HG03439 (cell line): Measurements from ENCODE around the gene ROS1.

Experiments
- ATAC-seq: cut with Tn5 transposase; IDR thresholded peaks from one replicate; pipeline ENCODE4 v1.9.1; 2021; ENCODE audit warnings: mild to moderate bottlenecking, moderate library complexity; ENCODE audit not compliant: unreplicated experiment

The ROS1 gene

DNA sequence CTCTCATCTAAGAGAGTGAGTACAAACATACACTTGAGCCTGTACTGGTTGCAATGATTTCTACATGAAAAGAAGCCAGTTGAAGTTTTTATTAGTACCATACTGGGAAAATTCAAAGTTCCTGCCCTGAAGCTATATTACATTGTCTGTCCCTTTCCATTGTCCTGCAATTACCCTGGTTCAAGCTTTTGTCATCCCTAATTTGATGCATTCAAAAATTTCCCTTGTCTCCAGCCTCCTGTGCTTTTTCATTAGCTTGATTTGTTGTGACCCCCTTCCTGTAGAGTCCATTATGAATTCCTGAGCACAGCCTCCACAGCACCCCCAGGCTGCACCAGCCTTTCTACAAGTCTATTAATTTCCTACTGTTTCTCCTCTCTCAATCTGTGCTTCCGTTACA lies 114.0 kb downstream of the ROS1 start:
- no peak for ATAC-seq

DNA sequence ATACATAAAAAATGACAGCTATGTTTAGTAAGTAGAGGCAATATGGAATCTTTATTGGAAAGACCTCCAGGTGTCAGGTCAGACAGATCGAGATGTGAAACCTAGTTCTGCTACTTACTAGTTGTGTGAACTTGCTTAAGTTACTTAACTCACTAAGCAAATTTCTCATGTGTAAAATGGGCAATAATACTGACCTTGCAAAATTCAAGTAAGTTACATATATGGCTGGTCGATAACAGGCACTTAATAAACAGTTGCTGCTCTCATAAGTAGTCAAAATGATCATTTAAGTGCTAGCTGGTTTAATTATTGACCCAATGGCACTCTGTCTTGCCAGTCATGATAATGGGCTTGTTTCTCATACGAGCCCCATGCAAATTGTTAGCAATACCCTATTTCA lies 114.4 kb downstream of the ROS1 start:
- no peak for ATAC-seq

GRCh38 chr6:117309611-117310010 lies 116.1 kb downstream of the ROS1 start:
- no peak for ATAC-seq

DNA sequence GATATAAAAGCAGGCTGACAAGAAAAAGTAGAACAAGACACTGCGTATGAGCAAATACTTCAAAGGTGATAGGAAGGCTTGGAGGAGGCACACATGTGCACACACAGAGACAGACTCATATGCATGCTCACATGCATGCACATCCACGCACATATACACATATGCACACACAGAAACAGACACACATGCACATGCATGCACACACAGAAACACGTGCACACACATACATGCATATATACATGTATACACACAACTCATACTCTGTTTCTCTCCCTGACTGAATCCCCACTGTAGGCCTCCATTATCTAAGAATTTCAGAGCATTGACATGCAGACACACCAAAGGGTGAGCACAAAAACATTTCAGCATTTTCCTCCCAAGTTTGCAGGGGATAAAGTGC lies 116.7 kb downstream of the ROS1 start:
- ATAC-seq = no peak

DNA sequence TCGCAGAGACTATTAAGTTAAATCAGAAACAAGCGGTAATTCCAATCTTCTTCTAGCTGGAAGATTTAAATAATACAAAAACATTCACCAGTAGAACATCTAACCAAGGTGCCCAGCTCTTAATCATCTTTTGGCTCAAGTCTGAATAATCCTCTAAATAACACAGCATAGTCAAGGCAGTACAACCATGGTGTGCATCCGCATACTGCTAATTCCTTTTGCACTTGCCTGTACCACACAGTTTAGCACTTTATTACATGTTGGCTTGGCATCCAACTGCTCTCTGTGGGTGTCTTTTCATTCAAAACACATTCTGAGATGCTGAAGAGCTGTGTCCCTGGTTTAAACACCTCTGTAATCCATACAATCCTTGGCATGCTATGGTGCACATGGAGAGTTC lies 118.1 kb downstream of the ROS1 start:
- no peak for ATAC-seq

GRCh38 chr6:117306227-117306790 lies 119.4 kb downstream of the ROS1 start:
- ATAC-seq = no peak

GRCh38 chr6:117304446-117304845 lies 121.3 kb downstream of the ROS1 start:
- ATAC-seq = no peak

DNA sequence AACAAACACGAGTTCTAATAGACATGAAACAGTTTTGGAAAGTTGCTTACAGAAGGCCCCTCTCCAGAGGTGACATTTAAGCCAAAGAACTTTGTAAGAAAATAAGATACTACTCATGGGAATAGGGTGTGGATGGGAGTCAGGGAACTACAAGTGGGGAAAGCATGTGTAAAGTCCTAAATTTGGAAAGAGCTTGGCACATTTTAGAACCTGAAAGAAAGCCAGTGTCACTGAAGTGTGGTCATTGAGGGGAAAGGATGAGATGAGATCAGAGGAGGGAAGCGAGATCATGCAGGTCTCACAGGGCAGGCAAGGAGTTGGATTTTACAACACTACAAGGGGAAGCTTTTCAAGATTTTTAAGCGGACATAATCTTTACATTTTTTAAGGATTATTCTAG lies 122.4 kb downstream of the ROS1 start:
- ATAC-seq = no peak

DNA sequence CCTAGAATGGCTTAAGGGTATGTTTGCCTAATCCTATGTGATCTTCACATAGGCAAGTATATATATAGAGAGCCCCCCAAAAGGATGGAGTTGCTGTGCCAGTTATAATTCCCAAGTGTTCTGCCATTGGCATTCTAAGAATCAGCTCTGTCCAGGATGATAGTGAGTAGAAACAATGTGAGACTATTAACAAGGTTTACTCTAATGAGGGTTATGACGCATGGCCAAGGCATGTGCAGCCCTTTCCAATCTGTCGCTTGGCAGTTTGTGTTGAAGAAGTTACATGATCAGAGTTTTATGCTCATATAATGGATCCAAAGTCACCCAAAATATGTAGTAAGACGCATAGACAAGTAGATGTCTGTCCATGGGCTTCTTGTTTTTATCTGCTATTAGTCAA lies 126.8 kb downstream of the ROS1 start:
- no peak for ATAC-seq

- ATAC-seq = no peak
Observed at GRCh38 chr6:117290173-117290846, 135.4 kb downstream of the ROS1 start.

- no peak for ATAC-seq
Observed at GRCh38 chr6:117288083-117288715, 137.5 kb downstream of the ROS1 start.

GRCh38 chr6:117280922-117281321 lies 144.8 kb downstream of the ROS1 start:
- no peak for ATAC-seq

DNA sequence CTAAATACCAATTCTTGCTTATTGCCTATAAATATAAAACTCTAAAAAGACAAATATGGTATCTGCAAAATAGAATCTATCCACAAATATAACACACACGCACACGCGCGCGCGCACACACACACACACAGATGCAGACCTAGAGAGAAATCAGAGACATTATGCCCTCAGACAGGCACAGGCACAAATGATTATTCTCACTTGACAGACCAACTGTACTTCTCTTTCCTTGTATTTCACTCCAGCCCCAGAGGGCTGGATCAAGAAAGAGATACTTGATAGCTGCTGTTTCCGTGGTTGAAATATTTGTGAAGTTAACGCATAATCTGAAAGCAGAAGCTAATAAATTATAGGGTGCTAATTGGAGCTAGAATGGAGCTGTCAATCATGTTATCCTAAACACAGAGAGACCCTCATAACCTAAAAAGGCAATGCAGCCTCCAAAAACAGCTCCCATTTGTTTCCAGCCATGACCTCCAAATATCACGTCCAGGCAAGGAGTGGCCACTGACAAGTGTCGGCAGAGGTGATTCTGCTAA lies 148.9 kb downstream of the ROS1 start:
- ATAC-seq = no peak

DNA sequence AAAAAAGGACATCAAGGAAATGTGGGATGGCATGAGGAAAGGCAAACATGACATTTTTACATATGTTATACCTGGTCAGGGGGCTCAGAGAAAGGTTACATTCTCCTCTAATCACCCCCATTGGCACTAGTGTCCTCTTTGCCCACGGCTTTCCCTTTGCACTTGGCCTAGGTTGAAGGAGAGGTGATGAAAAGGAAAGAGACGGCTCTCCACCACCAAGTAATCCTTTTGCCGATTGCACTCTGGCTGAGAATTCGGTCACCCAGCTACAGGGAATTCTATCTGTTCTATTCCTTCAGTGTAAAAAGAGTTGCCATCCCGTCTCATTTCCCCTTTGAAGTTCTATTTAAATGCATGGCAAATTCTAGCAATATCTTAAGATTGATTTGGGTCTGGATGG lies 150.0 kb downstream of the ROS1 start:
- no peak for ATAC-seq

GRCh38 chr6:117275205-117275604 lies 150.5 kb downstream of the ROS1 start:
- ATAC-seq = no peak

GRCh38 chr6:117272891-117273290 lies 152.9 kb downstream of the ROS1 start:
- no peak for ATAC-seq

DNA sequence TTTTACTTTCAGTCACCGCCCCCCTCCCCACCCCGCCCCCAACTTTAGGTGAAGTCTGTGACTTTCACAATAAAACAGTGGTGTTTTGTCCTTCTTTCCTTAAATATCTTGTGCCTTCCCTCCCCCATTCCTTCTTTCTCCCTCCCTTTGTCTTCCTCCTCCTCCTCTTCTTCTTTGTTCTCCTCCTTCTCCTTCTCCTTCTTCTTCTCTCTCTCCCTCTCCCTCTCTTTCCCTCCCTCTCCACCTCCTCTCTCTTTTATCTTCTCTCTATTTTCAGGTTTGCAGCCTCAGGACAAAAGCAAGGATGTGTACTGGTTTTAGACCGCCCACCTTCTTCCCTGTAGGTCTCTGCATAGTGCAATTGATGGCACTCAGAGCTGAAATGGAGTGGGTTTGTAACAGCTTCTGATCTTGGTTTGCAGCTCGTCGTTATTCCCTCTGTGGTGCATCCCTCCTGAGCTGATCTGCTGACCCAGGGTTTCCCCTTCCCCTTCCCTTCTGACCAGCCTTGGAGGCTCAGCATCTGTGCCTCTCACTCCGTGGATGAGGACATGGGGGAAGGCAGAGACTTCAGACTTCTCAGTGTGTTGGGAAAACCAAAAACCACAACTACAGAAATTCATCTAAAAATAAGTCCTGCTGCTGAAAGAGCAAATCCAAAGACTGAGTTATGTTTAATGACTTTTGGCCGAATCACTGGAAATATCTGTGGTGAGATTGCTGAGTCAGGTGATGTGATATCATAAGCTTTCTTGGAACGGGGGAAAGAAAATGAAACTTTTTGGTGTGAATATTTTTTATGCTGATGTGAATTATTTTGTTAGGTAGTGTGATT lies 153.5 kb downstream of the ROS1 start:
- no peak for ATAC-seq

GRCh38 chr6:117270843-117271507 lies 154.8 kb downstream of the ROS1 start:
- no peak for ATAC-seq

DNA sequence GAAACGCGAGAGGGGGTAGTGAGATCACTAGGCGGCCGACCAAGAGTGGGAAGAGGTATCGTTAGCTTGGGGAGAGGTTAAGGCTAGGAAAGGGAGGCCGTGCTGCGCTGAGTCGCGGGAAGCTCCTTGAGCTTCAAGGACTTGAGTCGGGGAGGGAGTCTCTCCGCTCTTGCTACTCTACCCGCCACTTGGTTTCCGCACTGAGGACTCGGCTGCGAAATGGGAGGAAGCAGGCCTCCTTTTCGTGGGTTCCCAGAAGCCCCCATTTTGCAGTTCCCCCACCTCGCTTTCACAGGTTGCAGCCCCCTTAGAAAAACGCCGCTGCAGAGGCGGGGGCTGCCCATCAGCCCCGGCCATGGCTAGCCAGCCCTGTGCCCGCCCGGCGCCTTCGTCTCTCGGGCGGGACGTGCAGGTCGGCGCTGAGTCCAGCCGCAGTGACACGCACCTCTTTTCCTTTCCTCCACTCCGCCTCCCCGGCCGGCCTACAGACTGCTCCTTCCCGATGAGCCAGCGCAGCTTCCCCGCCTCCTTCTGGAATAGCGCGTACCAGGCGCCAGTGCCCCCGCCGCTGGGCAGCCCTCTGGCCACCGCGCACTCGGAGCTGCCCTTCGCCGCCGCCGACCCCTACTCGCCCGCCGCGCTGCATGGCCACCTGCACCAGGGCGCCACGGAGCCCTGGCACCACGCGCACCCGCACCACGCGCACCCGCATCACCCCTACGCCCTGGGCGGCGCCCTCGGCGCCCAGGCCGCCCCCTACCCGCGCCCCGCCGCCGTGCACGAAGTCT lies 155.5 kb downstream of the ROS1 start:
- ATAC-seq = no peak

GRCh38 chr6:117269638-117270054 lies 156.1 kb downstream of the ROS1 start:
- no peak for ATAC-seq
